IMR-90 (cell line): ENCODE data around the gene HMGXB3. TPM values are rescaled to one million over a fixed set of nuclear protein-coding genes. Genes with fewer than 3 reads are reported as not detected.

Experiments
- ATAC-seq: fragments of 200-7000 bp; cut with Tn5 transposase; 2 replicates; pipeline ENCODE4 v1.9.1; 2020; ENCODE audit warnings: low read depth, mild to moderate bottlenecking, moderate library complexity
- BruUV-seq: library from RNA; stranded (reverse); fragments of 400-500 nt; replicated peaks from 2 replicates; lab custom pipeline; 2021; lab: Mats Ljungman, UMichigan
- CTCF ChIA-PET: fragments of 300-600 bp; formaldehyde crosslinking; extraction: SDS; loops from one replicate; lab custom pipeline; 2021; ENCODE audit warnings: antibody characterized with exemption; lab: Yijun Ruan, JAX
- POLR2A ChIA-PET: fragments of 300-600 bp; sonication (Branson Sonifier 250); formaldehyde crosslinking; loops from one replicate; lab custom pipeline; 2022; ENCODE audit warnings: antibody characterized with exemption; ENCODE audit not compliant: unreplicated experiment; lab: Charles Lee
- DNase-seq: peaks from one replicate; pipeline ENCODE4 v3.0.0; 2013
- H2AFZ ChIP-seq: replicated peaks from 2 replicates; pipeline ENCODE3; 2013; ENCODE audit warnings: low read length, mild to moderate bottlenecking; ENCODE audit not compliant: poor library complexity
- H2AK5ac ChIP-seq: 2 replicates; pipeline ENCODE4 v1.6.1; 2013; ENCODE audit warnings: low read depth, low read length, inconsistent platforms
- H2AK9ac ChIP-seq: replicated peaks from 2 replicates; pipeline ENCODE3; 2013; ENCODE audit warnings: mild to moderate bottlenecking, low read depth, low read length, moderate library complexity; ENCODE audit not compliant: poor library complexity
- H2BK120ac ChIP-seq: 2 replicates; pipeline ENCODE4 v1.6.1; 2013; ENCODE audit warnings: low read depth, low read length, inconsistent platforms
- H2BK15ac ChIP-seq: 3 replicates; pipeline ENCODE4 v1.6.1; 2013; ENCODE audit warnings: low read depth, low read length, inconsistent platforms
- H2BK20ac ChIP-seq: 2 replicates; pipeline ENCODE4 v1.6.1; 2013; ENCODE audit warnings: low read depth, mild to moderate bottlenecking, inconsistent platforms, low read length, moderate library complexity
- H2BK5ac ChIP-seq: 2 replicates; pipeline ENCODE4 v1.6.1; 2013; ENCODE audit warnings: mild to moderate bottlenecking, low read depth, low read length, inconsistent platforms; ENCODE audit not compliant: poor library complexity, severe bottlenecking
- H3K14ac ChIP-seq: replicated peaks from 2 replicates; pipeline ENCODE4 v1.6.1; 2013; ENCODE audit warnings: low read depth, low read length, inconsistent platforms
- H3K18ac ChIP-seq: 2 replicates; pipeline ENCODE4 v1.6.1; 2013; ENCODE audit warnings: low read depth, low read length, control low read depth
- H3K23ac ChIP-seq: 2 replicates; pipeline ENCODE4 v1.6.1; 2013; ENCODE audit warnings: low read depth, low read length, inconsistent platforms
- H3K27ac ChIP-seq: 2 replicates; pipeline ENCODE4 v1.5.1; 2013; ENCODE audit warnings: mild to moderate bottlenecking, control low read depth, low read length; ENCODE audit not compliant: insufficient read depth
- H3K27me3 ChIP-seq: 2 replicates; pipeline ENCODE4 v1.6.1; 2013; ENCODE audit warnings: low read length; ENCODE audit not compliant: control insufficient read depth, insufficient read depth
- H3K36me3 ChIP-seq: 2 replicates; pipeline ENCODE4 v1.6.1; 2013; ENCODE audit warnings: low read length, mixed read lengths; ENCODE audit not compliant: control insufficient read depth, insufficient read depth
- H3K4ac ChIP-seq: 2 replicates; pipeline ENCODE4 v1.6.1; 2013; ENCODE audit warnings: low read depth, low read length, inconsistent platforms
- H3K4me1 ChIP-seq: 2 replicates; pipeline ENCODE4 v1.6.1; 2013; ENCODE audit warnings: low read length, mixed read lengths; ENCODE audit not compliant: control insufficient read depth, insufficient read depth
- H3K4me2 ChIP-seq: 2 replicates; pipeline ENCODE4 v1.6.1; 2013; ENCODE audit warnings: low read depth, mild to moderate bottlenecking, control low read depth, low read length, moderate library complexity
- H3K4me3 ChIP-seq: 2 replicates; pipeline ENCODE4 v1.5.1; 2013; ENCODE audit warnings: low read depth, mild to moderate bottlenecking, control low read depth, low read length, moderate library complexity; ENCODE audit not compliant: insufficient read depth
- H3K56ac ChIP-seq: 2 replicates; pipeline ENCODE4 v1.6.1; 2013; ENCODE audit warnings: low read length, inconsistent platforms; ENCODE audit not compliant: insufficient read depth; ENCODE audit errors: extremely low read depth
- H3K79me1 ChIP-seq, 2 experiments: 2 replicates each; pipeline ENCODE4 v1.6.1; 2013; ENCODE audit warnings: low read length in 2 of 2, inconsistent platforms in 1 of 2, low read depth in 1 of 2
- H3K9ac ChIP-seq: 2 replicates; pipeline ENCODE4 v1.6.1; 2013; ENCODE audit warnings: low read depth, low read length, control low read depth
- H3K9me1 ChIP-seq: 2 replicates; pipeline ENCODE4 v1.6.1; 2013; ENCODE audit warnings: low read length, inconsistent platforms; ENCODE audit not compliant: insufficient read depth
- H3K9me3 ChIP-seq: 2 replicates; pipeline ENCODE4 v1.6.1; 2013; ENCODE audit warnings: low read length; ENCODE audit not compliant: control insufficient read depth, insufficient read depth
- H4K20me1 ChIP-seq: 2 replicates; pipeline ENCODE4 v1.6.1; 2013; ENCODE audit warnings: low read length, inconsistent platforms; ENCODE audit not compliant: insufficient read depth
- H4K5ac ChIP-seq: 2 replicates; pipeline ENCODE4 v1.6.1; 2013; ENCODE audit warnings: mild to moderate bottlenecking, low read depth, low read length, control low read depth
- H4K8ac ChIP-seq, 2 experiments: 2 replicates each; pipeline ENCODE4 v1.6.1; 2013; ENCODE audit warnings: low read depth in 2 of 2, low read length in 2 of 2, control low read depth in 1 of 2, inconsistent platforms in 1 of 2
- H4K91ac ChIP-seq: 2 replicates; pipeline ENCODE4 v1.6.1; 2013; ENCODE audit warnings: low read depth, low read length, inconsistent platforms; ENCODE audit not compliant: insufficient read depth
- CEBPB ChIP-seq: IDR thresholded peaks from 2 replicates; pipeline ENCODE4 v1.6.1; 2012; ENCODE audit warnings: low read depth, low read length, improper control_type of control experiment
- RAD21 ChIP-seq: IDR thresholded peaks from 2 replicates; pipeline ENCODE4 v1.6.1; 2012; ENCODE audit warnings: low read length, improper control_type of control experiment
- WGBS, 2 experiments: methylation state at CpG; one replicate each; pipeline versions ENCODE4 v1.1.5 to v1.1.7; 2013; ENCODE audit warnings: missing lambda C conversion rate in 2 of 2; ENCODE audit not compliant: insufficient read length in 1 of 2; ENCODE audit errors: extremely low coverage in 2 of 2; 5-methylcytosine and 5-hydroxymethylcytosine counted together
- dilution Hi-C: fragments of 300-500 bp; cut with HindIII; formaldehyde crosslinking; loops from one replicate; pipeline ENCODE4 v1.14.3; 2018; ENCODE audit warnings: low sequenced_read_pairs; ENCODE audit not compliant: unreplicated experiment
- in situ Hi-C: fragments of 300-500 bp; cut with MboI; formaldehyde crosslinking; loops from 3 replicates; pipeline ENCODE4 v1.14.3; 2019; ENCODE audit warnings: low sequenced_read_pairs, inconsistent platforms, mixed read lengths
- intact Hi-C: fragments of 100-400 bp; cut with micrococcal nuclease; formaldehyde crosslinking; loops from 2 replicates; pipeline ENCODE4 v1.10.0; 2022
- polyA plus RNA-seq, 3 experiments: library from polyadenylated mRNA; depleted of rRNA; stranded (reverse); fragments of >200 nt; gene quantifications; 2 replicates each; pipeline ENCODE4 v1.2.3, GENCODE V29; 2012; ENCODE audit warnings: low replicate concordance in 1 of 3
- total RNA-seq: library from RNA; depleted of rRNA; stranded (reverse); fragments of >200 nt; gene quantifications from 2 replicates; pipeline ENCODE4 v1.2.3, GENCODE V29; 2012

Gene HMGXB3
- total and polyA plus RNA-seq, 2 of the 4 experiments (the other 2 are of a cell fraction): 27.6 to 30.6 TPM

GRCh38 chr5:150051657-150052195 is 51.2 kb downstream of the HMGXB3 start:
- in situ Hi-C loops (no loop called here), intact Hi-C loops (no loop called here), dilution Hi-C loops (no loop called here)
- no peak overlapping the region for H2BK5ac ChIP-seq
- peaks cover 4 to 51% of the 10 kb centered on the region in 2 experiments; a peak in 3 of 4 replicates for H3K79me1 ChIP-seq
- 65% methylated on average over 4 of the region's 18 CpGs; no CpG with 5 or more reads in 1 of the 2 experiments for WGBS, 2 experiments
- no peak overlapping the region for H3K4me2 ChIP-seq
- H3K9ac ChIP-seq: no peak overlapping the region
- no peaks in the 10 kb centered on the region for H3K27me3 ChIP-seq
- H3K36me3 ChIP-seq: peaks cover 69% of the 10 kb centered on the region
- H4K5ac ChIP-seq: no peak overlapping the region
- H2AK9ac ChIP-seq: no peak overlapping the region
- DNase-seq (no peak), ATAC-seq (no peak)
- H2AFZ ChIP-seq: peak overlapping the region; percentile 18
- H2BK20ac ChIP-seq: no peak overlapping the region
- no peak overlapping the region for H3K18ac ChIP-seq
- no peaks in the 10 kb centered on the region; the same call in 1 of the 2 replicates for H4K20me1 ChIP-seq
- ChIA-PET POLR2A (no interaction called here), CTCF (no interaction called here)
- TF ChIP-seq RAD21 (no peak), CEBPB (0 out of 2 replicates have a peak, but pooled peaks have one; percentile 25)
- no peaks in the 10 kb centered on the region for H3K9me3 ChIP-seq
- no peak overlapping the region for H2BK15ac ChIP-seq
- no peak overlapping the region for H3K56ac ChIP-seq
- H3K23ac ChIP-seq: no peak overlapping the region
- no peak overlapping the region for H3K4me3 ChIP-seq
- no TSS peak for BruUV-seq
- no peak overlapping the region for H3K27ac ChIP-seq
- no peak overlapping the region for H4K91ac ChIP-seq
- H2AK5ac ChIP-seq: peak overlapping the region; percentile 51
- peaks cover 19% of the 10 kb centered on the region for H3K4me1 ChIP-seq
- H3K9me1 ChIP-seq: peaks cover 32% of the 10 kb centered on the region
- H2BK120ac ChIP-seq: no peak overlapping the region; the same call in 1 of the 2 replicates
- H3K14ac ChIP-seq: no peak overlapping the region; the same call in 1 of the 2 replicates
- no peak overlapping the region; a peak in 1 of 4 replicates for H4K8ac ChIP-seq
- no peak overlapping the region for H3K4ac ChIP-seq
